K562 (cell line): Measurements from ENCODE around the gene KMT2E. TPM values are rescaled to one million over a fixed set of nuclear protein-coding genes. Genes with fewer than 3 reads are reported as not detected.

Source experiments
- ATAC-seq: fragments of 200-7000 bp; cut with Tn5 transposase; 3 replicates; pipeline ENCODE4 v1.9.1; 2020; ENCODE audit warnings: moderate library complexity
- BruUV-seq: library from RNA; stranded (reverse); fragments of 400-500 nt; replicated peaks from 2 replicates; lab custom pipeline; 2021; lab: Mats Ljungman, UMichigan
- CTCF ChIA-PET: fragments of 300-600 bp; formaldehyde crosslinking; extraction: SDS; loops from one replicate; lab custom pipeline; 2021; ENCODE audit warnings: low intra/inter-chr PET ratio; lab: Yijun Ruan, JAX
- POLR2A ChIA-PET: fragments of 300-600, 350-650 bp; sonication (Branson Sonifier 250); formaldehyde crosslinking; extraction: SDS; loops from one replicate; lab custom pipeline; 2021; ENCODE audit warnings: antibody characterized with exemption, inconsistent platforms; lab: Yijun Ruan, JAX
- DNase-seq, 4 experiments: peaks; one replicate each; pipeline versions ENCODE4 v3.0.0 to v3.0.0-alpha.2; 2011 to 2018; ENCODE audit warnings: low spot score in 3 of 4, mixed read lengths in 3 of 4; ENCODE audit errors: extremely low read depth in 1 of 4
- FAIRE-seq: peaks from 2 replicates; lab custom pipeline; 2011; peaks lifted over from hg19 to GRCh38; lab: Jason Lieb, UNC
- H2AFZ ChIP-seq: 2 replicates; pipeline ENCODE4 v1.6.0; 2011; ENCODE audit warnings: low read depth, low read length, control low read depth, inconsistent platforms
- H3K27ac ChIP-seq: fragments of 200-600 bp; 3 replicates; pipeline ENCODE4 v1.8.0; 2011; ENCODE audit warnings: low read depth, mild to moderate bottlenecking, control low read depth, inconsistent platforms, low read length, moderate library complexity, mixed read lengths; ENCODE audit errors: extremely low read depth
- H3K27me3 ChIP-seq, 2 experiments: fragments of 300-600 bp in 1 of 2; 2 replicates in 1 of 2; 3 replicates in 1 of 2; pipeline versions ENCODE4 v1.6.0 to v1.8.0; 2011; ENCODE audit warnings: inconsistent platforms in 2 of 2, low read length in 2 of 2, mild to moderate bottlenecking in 1 of 2, mixed read lengths in 1 of 2, moderate library complexity in 1 of 2; ENCODE audit not compliant: control insufficient read depth in 2 of 2, insufficient read depth in 2 of 2
- H3K36me3 ChIP-seq: fragments of 300-600 bp; 3 replicates; pipeline ENCODE4 v1.8.0; 2011; ENCODE audit warnings: mild to moderate bottlenecking, low read length, inconsistent platforms; ENCODE audit not compliant: control insufficient read depth, insufficient read depth
- H3K4me1 ChIP-seq, 2 experiments: fragments of 200-600 bp in 1 of 2; replicated peaks in 1 of 2; 2 replicates in 1 of 2; 3 replicates in 1 of 2; pipeline versions ENCODE4 v1.5.1 to v1.8.0; 2011; ENCODE audit warnings: inconsistent platforms in 2 of 2, low read length in 2 of 2, mild to moderate bottlenecking in 1 of 2, mixed read lengths in 1 of 2, moderate library complexity in 1 of 2; ENCODE audit not compliant: control insufficient read depth in 2 of 2, insufficient read depth in 2 of 2
- H3K4me2 ChIP-seq: 2 replicates; pipeline ENCODE4 v1.6.1; 2011; ENCODE audit warnings: low read length, control low read depth, inconsistent platforms, mixed read lengths; ENCODE audit not compliant: insufficient read depth
- H3K4me3 ChIP-seq: fragments of 200-600 bp; sonication (generic), shearing (Covaris generic); 2 replicates; pipeline ENCODE4 v1.5.1; 2016; ENCODE audit warnings: control low read depth, inconsistent platforms
- H3K79me2 ChIP-seq: fragments of 200-600 bp; 3 replicates; pipeline ENCODE4 v1.8.0; 2011; ENCODE audit warnings: low read length, inconsistent platforms; ENCODE audit not compliant: control insufficient read depth, insufficient read depth
- H3K9ac ChIP-seq, 2 experiments: 2 replicates each; pipeline versions ENCODE4 v1.6.0 to v1.6.1; 2011; ENCODE audit warnings: low read depth in 2 of 2, low read length in 2 of 2, control low read depth in 1 of 2, inconsistent platforms in 1 of 2, mild to moderate bottlenecking in 1 of 2, mixed read lengths in 1 of 2; ENCODE audit not compliant: insufficient read depth in 1 of 2
- H3K9me1 ChIP-seq: one replicate; pipeline ENCODE4 v1.6.0; 2011; ENCODE audit warnings: inconsistent platforms, mild to moderate bottlenecking, low read length, moderate library complexity; ENCODE audit not compliant: control insufficient read depth, insufficient read depth
- H3K9me3 ChIP-seq: replicated peaks from 2 replicates; pipeline ENCODE4 v1.5.1; 2011; ENCODE audit warnings: low read depth, low read length, inconsistent platforms; ENCODE audit not compliant: control insufficient read depth, insufficient read depth
- H4K20me1 ChIP-seq: replicated peaks from 2 replicates; pipeline ENCODE4 v1.6.1; 2011; ENCODE audit warnings: low read length, inconsistent platforms, mixed read lengths; ENCODE audit not compliant: control insufficient read depth, insufficient read depth
- SOX6 ChIP-seq: fragments of 450-650 bp; IDR thresholded peaks from 2 replicates; pipeline ENCODE4 v1.6.1; 2014; ENCODE audit warnings: mild to moderate bottlenecking
- WGBS: fragments of 100-300 bp; shearing (Covaris generic); methylation state at CpG from one replicate; pipeline ENCODE4 v1.1.6; 2016; ENCODE audit warnings: low coverage, mixed read lengths; ENCODE audit not compliant: insufficient coverage; ENCODE audit errors: missing lambda C conversion rate; 5-methylcytosine and 5-hydroxymethylcytosine counted together
- in situ Hi-C: fragments of 300-500 bp; cut with MboI; formaldehyde crosslinking; loops from 4 replicates; pipeline ENCODE4 v1.15.0; 2018; ENCODE audit warnings: inconsistent platforms, mixed read lengths
- intact Hi-C: fragments of 100-400 bp; cut with micrococcal nuclease; formaldehyde crosslinking; loops from 2 replicates; pipeline ENCODE4 v1.14.2; 2022
- polyA plus RNA-seq, 8 experiments: library from polyadenylated mRNA; depleted of rRNA in 4 of 8; stranded (reverse) in 5 of 8; unstranded in 3 of 8; fragments of >200 nt; fragmentation: Nextera tagmentation in 2 of 8; fragmentation: Illumina TruSeq in 1 of 8; extraction: Ambion mirVana in 2 of 8; extraction: Trizol in 1 of 8; gene quantifications; 2 replicates each; pipeline versions ENCODE4 v1.2.1 to v1.2.3, GENCODE V29; 2011 to 2014; ENCODE audit warnings: inconsistent platforms in 1 of 8, missing spikeins in 1 of 8
- total RNA-seq, 7 experiments: library from RNA; depleted of rRNA in 6 of 7; stranded (reverse); fragments of >200 nt in 6 of 7; fragmentation: Illumina TruSeq in 2 of 7; extraction: Trizol in 2 of 7; gene quantifications; 2 replicates each; pipeline versions ENCODE4 v1.2.1 to v1.2.3, GENCODE V29; 2011 to 2021; ENCODE audit warnings: low replicate concordance in 1 of 7
- TF ChIP-seq, protein P1 (sequence below): fragments of 250-450 bp; sonication (Bioruptor Pico); IDR thresholded peaks from 2 replicates; pipeline ENCODE4 v1.4.0; 2020
- TF ChIP-seq, protein P2 (sequence below): fragments of 450-650 bp; IDR thresholded peaks from 2 replicates; pipeline ENCODE4 v1.6.1; 2016; ENCODE audit warnings: mild to moderate bottlenecking, moderate library complexity

KMT2E gene
- total and polyA plus RNA-seq, 9 of the 15 experiments (the other 6 are each of a cell fraction or from before 2014, with no cell fraction given): 8.9 to 55.3 (median 38.1) TPM

DNA sequence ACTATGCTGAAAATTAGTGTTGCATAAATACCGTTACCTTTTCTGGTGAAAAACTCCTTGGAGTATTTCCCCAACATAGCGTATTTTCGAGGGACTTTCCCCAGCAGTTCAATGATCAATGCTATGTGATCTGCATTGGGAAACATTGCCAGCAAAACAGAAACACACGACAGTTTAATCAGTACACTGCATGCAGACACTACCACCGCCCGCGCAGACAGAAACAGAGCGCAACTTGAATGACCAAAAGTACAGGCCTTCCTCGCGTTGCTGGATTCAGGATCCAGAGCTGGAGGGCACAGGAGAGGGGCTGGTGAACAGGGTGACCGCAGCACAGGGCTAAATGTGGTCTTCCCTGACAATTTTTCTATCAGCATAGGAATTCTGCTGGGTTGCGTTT lies 111.7 kb downstream of the KMT2E start:
- H3K4me2 ChIP-seq: no peak overlapping the region
- FAIRE-seq: no peak
- CTCF ChIA-PET: no interaction called here

More for the DNA sequence above, 111.7 kb downstream of the KMT2E start:
- H3K27ac ChIP-seq: no peak overlapping the region
- peaks cover 3 to 8% of the 10 kb centered on the region in 2 experiments; a peak in 4 of 5 replicates for H3K4me1 ChIP-seq
- no peak overlapping the region for H3K9ac ChIP-seq
- 92% methylated on average over 12 of the region's 12 CpGs for WGBS
- H3K36me3 ChIP-seq: peaks cover 33% of the 10 kb centered on the region; the same call in 2 of the 3 replicates
- no peak for DNase-seq
- no peaks in the 10 kb centered on the region for H3K9me1 ChIP-seq
- peaks cover 7% of the 10 kb centered on the region; the same call in 1 of the 3 replicates for H3K79me2 ChIP-seq
- H3K4me3 ChIP-seq: no peak overlapping the region
- intact Hi-C loops (no loop called here), in situ Hi-C loops (no loop called here)
- H3K27me3 ChIP-seq: no peaks in the 10 kb centered on the region
- POLR2A ChIA-PET: interaction anchor here (0.6 to 1.4 kb wide), 2 partner anchors 20 to 276 kb away, joined by 3 to 6 read pairs; no protein-coding TSS in a partner anchor
- H4K20me1 ChIP-seq: no peaks in the 10 kb centered on the region
- no peak overlapping the region for H2AFZ ChIP-seq
- BruUV-seq: no TSS peak
- ATAC-seq: no peak
- TF ChIP-seq SOX6: no peak
- TF ChIP-seq, protein P1, sequence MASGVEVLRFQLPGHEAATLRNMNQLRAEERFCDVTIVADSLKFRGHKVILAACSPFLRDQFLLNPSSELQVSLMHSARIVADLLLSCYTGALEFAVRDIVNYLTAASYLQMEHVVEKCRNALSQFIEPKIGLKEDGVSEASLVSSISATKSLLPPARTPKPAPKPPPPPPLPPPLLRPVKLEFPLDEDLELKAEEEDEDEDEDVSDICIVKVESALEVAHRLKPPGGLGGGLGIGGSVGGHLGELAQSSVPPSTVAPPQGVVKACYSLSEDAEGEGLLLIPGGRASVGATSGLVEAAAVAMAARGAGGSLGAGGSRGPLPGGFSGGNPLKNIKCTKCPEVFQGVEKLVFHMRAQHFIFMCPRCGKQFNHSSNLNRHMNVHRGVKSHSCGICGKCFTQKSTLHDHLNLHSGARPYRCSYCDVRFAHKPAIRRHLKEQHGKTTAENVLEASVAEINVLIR: no peak
- TF ChIP-seq, protein P2, sequence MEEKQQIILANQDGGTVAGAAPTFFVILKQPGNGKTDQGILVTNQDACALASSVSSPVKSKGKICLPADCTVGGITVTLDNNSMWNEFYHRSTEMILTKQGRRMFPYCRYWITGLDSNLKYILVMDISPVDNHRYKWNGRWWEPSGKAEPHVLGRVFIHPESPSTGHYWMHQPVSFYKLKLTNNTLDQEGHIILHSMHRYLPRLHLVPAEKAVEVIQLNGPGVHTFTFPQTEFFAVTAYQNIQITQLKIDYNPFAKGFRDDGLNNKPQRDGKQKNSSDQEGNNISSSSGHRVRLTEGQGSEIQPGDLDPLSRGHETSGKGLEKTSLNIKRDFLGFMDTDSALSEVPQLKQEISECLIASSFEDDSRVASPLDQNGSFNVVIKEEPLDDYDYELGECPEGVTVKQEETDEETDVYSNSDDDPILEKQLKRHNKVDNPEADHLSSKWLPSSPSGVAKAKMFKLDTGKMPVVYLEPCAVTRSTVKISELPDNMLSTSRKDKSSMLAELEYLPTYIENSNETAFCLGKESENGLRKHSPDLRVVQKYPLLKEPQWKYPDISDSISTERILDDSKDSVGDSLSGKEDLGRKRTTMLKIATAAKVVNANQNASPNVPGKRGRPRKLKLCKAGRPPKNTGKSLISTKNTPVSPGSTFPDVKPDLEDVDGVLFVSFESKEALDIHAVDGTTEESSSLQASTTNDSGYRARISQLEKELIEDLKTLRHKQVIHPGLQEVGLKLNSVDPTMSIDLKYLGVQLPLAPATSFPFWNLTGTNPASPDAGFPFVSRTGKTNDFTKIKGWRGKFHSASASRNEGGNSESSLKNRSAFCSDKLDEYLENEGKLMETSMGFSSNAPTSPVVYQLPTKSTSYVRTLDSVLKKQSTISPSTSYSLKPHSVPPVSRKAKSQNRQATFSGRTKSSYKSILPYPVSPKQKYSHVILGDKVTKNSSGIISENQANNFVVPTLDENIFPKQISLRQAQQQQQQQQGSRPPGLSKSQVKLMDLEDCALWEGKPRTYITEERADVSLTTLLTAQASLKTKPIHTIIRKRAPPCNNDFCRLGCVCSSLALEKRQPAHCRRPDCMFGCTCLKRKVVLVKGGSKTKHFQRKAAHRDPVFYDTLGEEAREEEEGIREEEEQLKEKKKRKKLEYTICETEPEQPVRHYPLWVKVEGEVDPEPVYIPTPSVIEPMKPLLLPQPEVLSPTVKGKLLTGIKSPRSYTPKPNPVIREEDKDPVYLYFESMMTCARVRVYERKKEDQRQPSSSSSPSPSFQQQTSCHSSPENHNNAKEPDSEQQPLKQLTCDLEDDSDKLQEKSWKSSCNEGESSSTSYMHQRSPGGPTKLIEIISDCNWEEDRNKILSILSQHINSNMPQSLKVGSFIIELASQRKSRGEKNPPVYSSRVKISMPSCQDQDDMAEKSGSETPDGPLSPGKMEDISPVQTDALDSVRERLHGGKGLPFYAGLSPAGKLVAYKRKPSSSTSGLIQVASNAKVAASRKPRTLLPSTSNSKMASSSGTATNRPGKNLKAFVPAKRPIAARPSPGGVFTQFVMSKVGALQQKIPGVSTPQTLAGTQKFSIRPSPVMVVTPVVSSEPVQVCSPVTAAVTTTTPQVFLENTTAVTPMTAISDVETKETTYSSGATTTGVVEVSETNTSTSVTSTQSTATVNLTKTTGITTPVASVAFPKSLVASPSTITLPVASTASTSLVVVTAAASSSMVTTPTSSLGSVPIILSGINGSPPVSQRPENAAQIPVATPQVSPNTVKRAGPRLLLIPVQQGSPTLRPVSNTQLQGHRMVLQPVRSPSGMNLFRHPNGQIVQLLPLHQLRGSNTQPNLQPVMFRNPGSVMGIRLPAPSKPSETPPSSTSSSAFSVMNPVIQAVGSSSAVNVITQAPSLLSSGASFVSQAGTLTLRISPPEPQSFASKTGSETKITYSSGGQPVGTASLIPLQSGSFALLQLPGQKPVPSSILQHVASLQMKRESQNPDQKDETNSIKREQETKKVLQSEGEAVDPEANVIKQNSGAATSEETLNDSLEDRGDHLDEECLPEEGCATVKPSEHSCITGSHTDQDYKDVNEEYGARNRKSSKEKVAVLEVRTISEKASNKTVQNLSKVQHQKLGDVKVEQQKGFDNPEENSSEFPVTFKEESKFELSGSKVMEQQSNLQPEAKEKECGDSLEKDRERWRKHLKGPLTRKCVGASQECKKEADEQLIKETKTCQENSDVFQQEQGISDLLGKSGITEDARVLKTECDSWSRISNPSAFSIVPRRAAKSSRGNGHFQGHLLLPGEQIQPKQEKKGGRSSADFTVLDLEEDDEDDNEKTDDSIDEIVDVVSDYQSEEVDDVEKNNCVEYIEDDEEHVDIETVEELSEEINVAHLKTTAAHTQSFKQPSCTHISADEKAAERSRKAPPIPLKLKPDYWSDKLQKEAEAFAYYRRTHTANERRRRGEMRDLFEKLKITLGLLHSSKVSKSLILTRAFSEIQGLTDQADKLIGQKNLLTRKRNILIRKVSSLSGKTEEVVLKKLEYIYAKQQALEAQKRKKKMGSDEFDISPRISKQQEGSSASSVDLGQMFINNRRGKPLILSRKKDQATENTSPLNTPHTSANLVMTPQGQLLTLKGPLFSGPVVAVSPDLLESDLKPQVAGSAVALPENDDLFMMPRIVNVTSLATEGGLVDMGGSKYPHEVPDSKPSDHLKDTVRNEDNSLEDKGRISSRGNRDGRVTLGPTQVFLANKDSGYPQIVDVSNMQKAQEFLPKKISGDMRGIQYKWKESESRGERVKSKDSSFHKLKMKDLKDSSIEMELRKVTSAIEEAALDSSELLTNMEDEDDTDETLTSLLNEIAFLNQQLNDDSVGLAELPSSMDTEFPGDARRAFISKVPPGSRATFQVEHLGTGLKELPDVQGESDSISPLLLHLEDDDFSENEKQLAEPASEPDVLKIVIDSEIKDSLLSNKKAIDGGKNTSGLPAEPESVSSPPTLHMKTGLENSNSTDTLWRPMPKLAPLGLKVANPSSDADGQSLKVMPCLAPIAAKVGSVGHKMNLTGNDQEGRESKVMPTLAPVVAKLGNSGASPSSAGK: no peak
- peaks cover 5% of the 10 kb centered on the region; the same call in 1 of the 2 replicates for H3K9me3 ChIP-seq
